Hematopoietic multipotent progenitor cell treated with erythropoietin and hydrocortisone succinate and interleukin-3 and kit ligand, for 8 days (in vitro differentiated cells): ENCODE data around the gene SLC38A4.
"Not testable (repeated sequence)": the region's sequence is repeated elsewhere in the genome, so short reads cannot be mapped to it uniquely, and the experiment has no call there.

Experiments used
- DNase-seq: peaks from one replicate; pipeline ENCODE4 v3.0.0-alpha.2; 2015

Gene SLC38A4, protein sequence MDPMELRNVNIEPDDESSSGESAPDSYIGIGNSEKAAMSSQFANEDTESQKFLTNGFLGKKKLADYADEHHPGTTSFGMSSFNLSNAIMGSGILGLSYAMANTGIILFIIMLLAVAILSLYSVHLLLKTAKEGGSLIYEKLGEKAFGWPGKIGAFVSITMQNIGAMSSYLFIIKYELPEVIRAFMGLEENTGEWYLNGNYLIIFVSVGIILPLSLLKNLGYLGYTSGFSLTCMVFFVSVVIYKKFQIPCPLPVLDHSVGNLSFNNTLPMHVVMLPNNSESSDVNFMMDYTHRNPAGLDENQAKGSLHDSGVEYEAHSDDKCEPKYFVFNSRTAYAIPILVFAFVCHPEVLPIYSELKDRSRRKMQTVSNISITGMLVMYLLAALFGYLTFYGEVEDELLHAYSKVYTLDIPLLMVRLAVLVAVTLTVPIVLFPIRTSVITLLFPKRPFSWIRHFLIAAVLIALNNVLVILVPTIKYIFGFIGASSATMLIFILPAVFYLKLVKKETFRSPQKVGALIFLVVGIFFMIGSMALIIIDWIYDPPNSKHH

DNA sequence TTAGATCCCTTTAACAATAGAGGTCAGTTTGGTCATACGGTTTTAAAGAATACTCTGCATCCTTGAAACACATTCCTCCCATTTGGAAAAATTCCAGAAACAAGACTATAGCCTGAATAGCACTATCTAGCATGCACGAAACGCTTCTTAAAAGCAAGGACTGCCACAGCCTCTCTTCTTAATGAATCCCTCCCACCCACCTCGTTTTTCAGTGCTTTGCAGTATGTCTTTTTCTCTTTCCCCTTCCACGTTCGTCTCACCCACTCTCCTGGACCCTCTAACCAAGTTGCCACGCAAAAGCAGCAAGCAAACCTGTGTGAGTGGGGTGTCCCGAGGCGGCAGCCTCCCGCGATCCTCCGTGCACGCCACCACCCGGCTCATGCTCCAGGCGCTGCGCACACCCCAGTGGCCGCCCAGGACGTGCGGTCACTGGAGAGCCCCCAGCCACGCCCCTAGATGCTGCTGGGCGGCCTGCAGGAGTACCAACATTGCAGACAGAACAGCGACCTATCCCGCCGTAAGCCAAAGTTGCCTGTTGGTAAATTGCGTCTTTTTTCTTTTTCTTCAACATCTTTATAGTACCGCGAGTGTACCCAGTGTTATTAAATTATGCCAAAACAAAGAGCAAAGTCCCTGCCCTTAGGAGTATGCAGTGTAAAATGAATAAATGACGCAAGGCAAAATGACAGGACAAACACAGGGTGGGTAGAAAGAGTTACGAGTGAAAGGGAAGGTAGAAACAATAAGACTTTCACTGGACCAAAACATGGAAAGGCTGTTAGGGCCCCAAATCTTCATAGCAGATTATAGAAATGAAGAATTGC lies at the start of gene SLC38A4:
SLC38A4 (minus strand) TSS at position 407 of the 824 bp plus-strand sequence. CDS start 32,926 bp downstream, outside the sequence.
- no peak for DNase-seq

DNA sequence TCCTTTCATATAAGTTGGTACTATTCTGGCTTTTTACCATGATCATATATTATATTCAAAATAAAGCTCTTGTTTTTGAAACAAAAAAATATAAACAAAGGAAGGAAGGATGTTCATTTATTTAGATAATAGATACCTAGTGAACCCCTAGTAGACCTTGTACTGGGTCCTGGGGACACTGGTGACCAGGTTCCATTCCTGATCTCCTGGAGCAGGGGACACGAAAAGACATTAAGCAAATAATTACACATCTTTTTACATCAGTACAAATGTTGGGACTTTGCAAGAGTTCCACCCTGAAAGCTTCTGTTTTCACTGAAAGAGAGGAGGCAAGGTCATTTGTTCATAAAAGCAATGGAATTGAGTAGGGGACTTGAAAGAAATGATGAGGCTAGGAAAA lies 49.3 kb upstream of the SLC38A4 start:
- no peak for DNase-seq

DNA sequence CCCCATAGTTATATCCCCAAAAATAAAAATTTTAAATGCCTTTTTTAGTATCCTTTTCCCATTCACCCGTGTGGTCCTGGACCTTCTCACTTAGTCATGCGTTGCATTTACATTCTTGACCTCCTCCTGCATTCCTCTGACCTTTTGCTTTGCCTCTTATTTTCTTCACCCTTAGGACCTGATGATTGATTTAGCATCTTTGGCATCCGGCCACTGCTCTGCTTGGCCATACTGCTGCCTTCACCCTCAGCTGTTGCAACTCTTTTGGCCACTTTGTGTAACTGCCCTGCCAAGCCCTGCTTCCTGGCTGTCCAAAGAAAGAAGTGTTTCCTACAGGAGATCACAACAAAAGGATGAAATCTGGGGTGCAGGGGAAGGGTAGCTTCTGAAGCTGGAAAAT lies 48.8 kb upstream of the SLC38A4 start:
- DNase-seq, result no peak

DNA sequence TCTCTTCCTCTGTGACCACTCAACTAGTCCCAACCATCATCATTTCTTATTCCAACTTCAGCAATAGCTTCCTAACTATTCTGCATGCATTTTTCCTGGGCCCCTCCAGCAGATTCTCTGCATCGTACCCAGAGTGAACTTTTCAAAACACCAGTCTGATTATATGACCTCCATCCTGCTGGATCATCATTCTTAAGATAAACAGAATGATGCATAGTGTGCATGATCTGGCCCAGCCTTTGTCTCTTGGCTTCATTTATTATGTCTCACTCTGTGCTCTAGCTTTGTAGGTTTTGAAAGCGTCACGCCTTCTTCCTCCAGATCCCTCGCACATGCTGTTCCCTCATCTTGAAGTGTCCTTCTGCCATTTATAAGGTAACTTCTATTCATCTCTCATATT lies 46.3 kb upstream of the SLC38A4 start:
- no peak for DNase-seq

GRCh38 chr12:46865311-46865710 lies 39.5 kb upstream of the SLC38A4 start:
- no peak for DNase-seq

GRCh38 chr12:46858368-46858767 lies 32.6 kb upstream of the SLC38A4 start:
- no peak for DNase-seq

- no peak for DNase-seq
Observed at GRCh38 chr12:46857486-46857885, 31.7 kb upstream of the SLC38A4 start.

DNA sequence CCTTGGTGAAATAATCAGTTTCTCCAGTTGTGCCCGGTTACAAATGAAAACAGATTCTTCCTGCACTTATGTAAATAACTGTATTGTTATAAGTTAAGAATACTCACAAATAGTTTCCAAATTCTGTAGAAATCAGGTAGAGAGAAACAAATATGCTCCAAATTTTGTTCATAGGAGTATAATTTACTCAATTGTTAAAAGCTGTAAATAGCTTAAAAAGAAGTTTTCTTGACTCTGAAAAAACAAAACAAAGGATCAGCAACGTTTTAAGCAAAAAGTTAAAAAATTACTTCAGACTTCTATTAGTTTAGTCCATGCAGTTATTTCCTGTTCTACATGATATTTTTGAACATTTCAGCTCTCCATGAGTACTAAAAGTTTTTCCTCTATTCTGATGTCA lies 30.0 kb upstream of the SLC38A4 start:
- no peak for DNase-seq

GRCh38 chr12:46854188-46854587 lies 28.4 kb upstream of the SLC38A4 start:
- not testable (repeated sequence) for DNase-seq

DNA sequence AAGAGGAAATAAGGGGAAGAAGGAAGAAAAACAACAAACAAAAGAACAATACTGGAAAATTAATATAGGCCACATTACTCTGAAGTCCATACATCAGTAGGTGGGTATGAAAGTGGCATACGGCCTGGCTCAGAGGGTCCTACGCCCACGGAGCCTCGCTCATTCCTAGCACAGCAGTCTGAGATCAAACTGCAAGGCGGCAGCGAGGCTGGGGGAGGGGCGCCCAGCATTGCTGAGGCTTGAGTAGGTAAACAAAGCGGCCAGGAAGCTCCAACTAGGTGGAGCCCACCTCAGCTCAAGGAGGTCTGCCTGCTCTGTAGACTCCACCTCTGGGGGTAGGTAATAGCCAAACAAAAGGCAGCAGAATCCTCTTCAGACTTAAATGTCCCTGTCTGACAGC lies 23.0 kb upstream of the SLC38A4 start:
- DNase-seq, result not testable (repeated sequence)

- no peak for DNase-seq
Observed at GRCh38 chr12:46847001-46847400, 21.2 kb upstream of the SLC38A4 start.

DNA sequence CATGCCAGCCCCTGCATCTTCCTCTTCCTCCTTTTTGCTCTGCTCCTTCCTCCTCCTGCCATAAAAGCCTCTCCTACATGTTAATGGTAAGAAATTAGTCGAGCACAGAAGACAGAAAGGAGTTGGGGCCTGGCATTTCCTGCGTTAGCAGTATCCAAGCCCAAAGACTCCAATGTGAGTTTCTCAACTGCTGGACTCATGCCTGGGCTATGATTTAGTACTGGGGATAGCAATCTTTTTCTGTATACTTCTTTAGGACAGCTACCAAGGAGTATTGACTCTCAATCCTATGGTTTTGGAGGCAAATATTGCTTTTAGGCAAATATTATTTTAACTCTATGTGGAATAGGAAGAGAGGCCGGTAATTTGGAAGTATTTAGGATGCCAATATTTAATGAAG lies 18.0 kb upstream of the SLC38A4 start:
- no peak for DNase-seq

GRCh38 chr12:46841891-46842290 lies 16.1 kb upstream of the SLC38A4 start:
- no peak for DNase-seq

DNA sequence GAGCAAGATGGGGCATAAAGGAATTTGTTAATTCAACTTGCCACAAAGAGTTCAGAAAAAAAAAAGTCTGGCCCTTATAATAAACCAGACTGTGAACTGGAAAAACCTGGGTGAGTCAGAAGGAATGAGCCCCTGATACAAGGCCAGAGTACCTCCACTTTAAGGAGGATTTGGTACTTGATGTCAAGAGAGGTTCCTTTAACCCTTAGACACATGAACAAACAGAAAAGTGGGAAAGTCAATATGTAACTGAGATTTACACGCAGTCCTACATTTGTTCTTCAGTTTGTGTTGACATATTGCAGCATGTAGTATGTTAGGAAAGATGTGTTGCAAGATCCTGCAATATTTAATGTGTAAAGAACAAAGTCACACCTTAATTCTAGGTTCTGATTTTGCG lies 14.2 kb upstream of the SLC38A4 start:
- DNase-seq, result no peak

GRCh38 chr12:46839232-46839631 lies 13.4 kb upstream of the SLC38A4 start:
- DNase-seq, result no peak

DNA sequence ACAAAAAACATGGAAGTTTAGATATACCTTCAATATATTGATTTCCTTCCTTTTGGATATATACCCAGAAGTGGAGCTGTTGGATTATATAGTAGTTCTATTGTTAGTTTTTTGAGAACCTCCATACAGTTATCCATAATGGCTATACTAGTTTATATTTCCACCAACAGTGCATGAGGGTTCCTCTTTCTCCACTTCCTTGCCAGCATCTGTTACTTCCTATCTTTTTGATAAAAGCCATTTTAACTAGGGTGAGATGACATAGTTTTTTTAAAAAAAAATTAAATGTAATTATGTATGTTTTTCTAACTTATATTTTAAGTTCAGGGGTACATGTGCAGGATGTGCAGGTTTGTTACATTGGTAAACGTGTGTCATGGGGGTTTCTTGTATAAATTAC lies 10.0 kb upstream of the SLC38A4 start:
- DNase-seq, result no peak

- no peak for DNase-seq
Observed at GRCh38 chr12:46832130-46832704, 6.4 kb upstream of the SLC38A4 start.

DNA sequence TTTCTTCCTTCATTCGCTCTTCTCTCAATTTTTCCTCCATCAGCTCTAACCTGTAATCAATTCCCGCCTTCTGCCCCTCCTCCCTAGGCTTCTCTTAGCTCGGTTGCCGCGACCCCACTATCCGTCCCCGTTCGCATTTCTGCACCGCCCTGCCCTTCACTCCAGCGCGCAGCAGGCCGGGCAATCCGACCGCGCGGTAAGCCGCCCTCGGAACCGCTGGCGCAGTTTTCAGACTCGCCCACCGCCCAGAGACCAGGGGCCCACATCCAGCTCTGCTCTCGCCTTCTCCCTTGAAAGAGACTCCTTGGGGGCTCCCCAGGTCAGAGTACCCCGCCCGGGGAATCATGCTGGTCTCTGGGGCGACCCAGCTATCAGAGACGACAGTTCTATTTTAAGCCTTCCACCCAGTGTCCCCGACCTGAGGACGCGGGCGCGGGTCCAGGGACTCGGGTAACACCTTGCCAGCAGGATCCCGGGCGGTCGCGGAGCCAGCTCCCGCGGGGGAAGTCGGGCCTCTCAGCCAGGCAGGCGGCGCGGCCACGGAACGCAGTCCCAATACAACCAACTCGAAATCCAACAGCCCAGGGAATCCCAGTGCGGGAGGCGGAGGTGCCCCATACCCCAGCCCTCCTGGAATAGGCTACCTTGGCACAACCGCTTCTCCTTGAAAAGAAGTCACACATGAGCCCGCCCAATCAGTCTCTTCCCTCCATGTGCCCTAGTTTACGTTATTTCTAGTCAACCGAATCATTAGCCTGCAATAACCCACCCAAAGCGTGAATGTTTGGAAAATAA lies 5.7 kb upstream of the SLC38A4 start:
- DNase-seq, result no peak

DNA sequence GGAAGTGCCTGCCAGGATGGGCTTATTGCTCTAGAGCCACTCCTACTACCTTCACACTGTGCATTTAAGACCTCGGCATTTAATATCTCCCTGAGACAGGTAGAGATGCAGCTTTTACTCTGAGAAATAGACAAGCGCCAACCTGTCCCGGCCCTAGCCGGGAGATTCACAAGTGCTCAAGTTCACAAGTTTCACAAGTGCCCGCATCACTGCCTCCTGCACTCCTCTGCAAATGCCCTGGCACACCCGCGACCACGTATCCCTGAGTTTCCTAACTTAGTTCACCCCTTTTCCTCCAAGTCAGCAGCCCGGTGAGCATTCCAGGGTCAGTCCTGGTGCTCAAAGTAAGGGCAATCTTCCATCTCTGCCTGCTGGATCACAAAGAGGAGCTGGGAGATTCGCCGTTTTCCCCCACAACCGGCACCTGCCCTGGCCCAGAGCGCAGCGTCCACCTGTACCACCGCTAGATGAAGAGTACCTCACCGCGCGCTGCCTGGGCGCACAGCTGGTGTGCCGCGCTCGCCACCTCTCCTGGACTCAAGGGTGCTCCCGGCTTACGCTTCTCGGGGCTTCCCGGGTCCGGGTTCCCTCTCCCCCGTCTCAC lies 5.0 kb upstream of the SLC38A4 start:
- DNase-seq, result no peak

GRCh38 chr12:46824709-46825108 lies 1.1 kb downstream of the SLC38A4 start:
- no peak for DNase-seq

DNA sequence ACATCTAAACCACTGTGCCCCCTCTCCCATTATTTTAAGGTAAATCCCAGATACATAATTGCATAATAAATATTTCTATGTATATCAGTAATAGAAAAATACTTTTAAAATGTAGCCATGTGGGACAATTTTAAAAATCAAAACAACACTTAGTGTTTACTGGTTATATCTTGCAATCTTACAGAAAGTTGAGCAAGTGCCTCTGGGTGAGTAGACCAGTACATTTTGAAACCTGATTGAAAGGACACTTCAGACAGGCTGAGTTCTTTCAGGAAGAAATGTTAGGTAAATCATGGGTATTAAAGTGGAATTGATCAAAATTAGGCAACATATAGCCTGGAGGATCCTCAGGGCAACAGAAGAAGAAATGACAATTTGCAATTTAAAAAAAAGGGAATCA lies 7.2 kb downstream of the SLC38A4 start:
- no peak for DNase-seq

DNA sequence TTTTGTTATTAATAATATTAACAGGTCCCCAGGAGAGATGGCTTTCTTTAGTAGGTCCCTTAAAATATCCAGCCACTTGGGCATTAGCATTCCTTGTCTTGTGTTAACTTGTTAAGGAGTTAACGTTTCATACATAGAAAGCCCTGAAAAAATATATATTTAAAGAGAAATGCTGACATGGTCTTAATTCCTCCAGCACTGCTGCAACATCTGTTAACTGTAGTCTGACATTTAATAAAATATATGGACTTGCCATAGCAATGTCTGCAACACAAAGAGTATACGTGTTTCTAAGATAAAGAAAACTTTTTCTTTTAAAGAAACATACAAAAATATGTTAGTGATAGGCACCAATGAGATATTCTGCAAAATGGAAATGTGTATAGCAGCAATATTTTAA lies 10.0 kb downstream of the SLC38A4 start:
- DNase-seq, result no peak
